ENCODE results near the gene WASF3. TPM values are rescaled to one million over a fixed set of nuclear protein-coding genes. Genes with fewer than 3 reads are reported as not detected.

Gene WASF3
- total RNA-seq, 2 donors from 2014 or later, result 11.8 to 14.4 TPM

DNA sequence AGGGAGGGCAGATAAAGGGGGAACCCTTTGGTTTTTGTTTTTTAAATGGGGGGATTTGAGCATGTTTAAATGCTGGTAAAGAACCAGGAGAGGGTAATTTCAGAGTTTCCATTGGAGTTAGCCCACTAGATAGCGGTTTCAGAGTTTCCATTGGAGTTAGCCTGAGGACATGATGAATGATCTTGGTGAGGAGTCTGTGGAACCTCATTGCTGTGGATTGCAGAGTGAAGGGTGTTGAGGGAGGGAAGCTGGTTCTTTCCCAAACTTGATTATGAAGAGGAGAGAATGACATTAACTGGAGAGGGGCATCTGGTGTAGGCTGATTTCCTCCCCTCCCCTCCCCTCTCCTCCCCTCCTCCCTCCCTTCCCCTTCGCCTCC lies 5.0 kb downstream of the WASF3 start:
- H3K9me3 ChIP-seq, result no peaks in the 10 kb centered on the region
- H3K36me3 ChIP-seq, result no peaks in the 10 kb centered on the region
- TF ChIP-seq, protein P1, sequence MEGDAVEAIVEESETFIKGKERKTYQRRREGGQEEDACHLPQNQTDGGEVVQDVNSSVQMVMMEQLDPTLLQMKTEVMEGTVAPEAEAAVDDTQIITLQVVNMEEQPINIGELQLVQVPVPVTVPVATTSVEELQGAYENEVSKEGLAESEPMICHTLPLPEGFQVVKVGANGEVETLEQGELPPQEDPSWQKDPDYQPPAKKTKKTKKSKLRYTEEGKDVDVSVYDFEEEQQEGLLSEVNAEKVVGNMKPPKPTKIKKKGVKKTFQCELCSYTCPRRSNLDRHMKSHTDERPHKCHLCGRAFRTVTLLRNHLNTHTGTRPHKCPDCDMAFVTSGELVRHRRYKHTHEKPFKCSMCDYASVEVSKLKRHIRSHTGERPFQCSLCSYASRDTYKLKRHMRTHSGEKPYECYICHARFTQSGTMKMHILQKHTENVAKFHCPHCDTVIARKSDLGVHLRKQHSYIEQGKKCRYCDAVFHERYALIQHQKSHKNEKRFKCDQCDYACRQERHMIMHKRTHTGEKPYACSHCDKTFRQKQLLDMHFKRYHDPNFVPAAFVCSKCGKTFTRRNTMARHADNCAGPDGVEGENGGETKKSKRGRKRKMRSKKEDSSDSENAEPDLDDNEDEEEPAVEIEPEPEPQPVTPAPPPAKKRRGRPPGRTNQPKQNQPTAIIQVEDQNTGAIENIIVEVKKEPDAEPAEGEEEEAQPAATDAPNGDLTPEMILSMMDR (IDR thresholded peaks at IDR 0.05), result no peak
- no peak for DNase-seq (ENCODE audit: low spot score)
- H3K4me3 ChIP-seq, result no peak overlapping the region
- H3K27ac ChIP-seq, result peak overlapping the region in 1 of 2 donors; percentile 60
- peaks cover 0 to 29% of the 10 kb centered on the region in 2 donors for H3K4me1 ChIP-seq
- no peaks in the 10 kb centered on the region for H3K27me3 ChIP-seq

DNA sequence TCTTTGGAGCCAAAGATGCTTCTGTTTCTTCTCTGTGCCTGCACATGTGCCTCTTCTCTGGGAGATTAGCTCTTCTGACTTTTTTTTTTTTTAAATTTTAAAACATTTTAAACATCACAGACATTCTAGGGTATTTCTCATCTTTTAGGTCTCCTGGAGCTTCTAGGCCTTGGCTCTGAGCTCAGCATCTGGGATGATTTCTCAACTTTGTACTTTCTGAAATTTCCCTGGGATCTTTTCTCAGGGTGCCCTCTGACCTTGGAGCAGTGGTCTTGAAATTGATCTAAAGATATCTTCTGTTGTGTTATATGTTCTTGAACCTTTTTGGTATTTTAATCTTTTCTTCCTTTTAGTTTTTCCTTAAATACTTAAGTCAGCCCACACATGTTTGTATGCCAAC lies 6.2 kb downstream of the WASF3 start:
- Histone ChIP-seq H3K27ac (no peak overlapping the region), H3K9me3 (no peaks in the 10 kb centered on the region), H3K4me1 (peaks cover 0 to 22% of the 10 kb centered on the region in 2 donors), H3K36me3 (no peaks in the 10 kb centered on the region), H3K27me3 (no peaks in the 10 kb centered on the region), H3K4me3 (no peak overlapping the region)
- DNase-seq (ENCODE audit: low spot score), result no peak
- TF ChIP-seq, protein P1 (IDR thresholded peaks at IDR 0.05), result no peak

DNA sequence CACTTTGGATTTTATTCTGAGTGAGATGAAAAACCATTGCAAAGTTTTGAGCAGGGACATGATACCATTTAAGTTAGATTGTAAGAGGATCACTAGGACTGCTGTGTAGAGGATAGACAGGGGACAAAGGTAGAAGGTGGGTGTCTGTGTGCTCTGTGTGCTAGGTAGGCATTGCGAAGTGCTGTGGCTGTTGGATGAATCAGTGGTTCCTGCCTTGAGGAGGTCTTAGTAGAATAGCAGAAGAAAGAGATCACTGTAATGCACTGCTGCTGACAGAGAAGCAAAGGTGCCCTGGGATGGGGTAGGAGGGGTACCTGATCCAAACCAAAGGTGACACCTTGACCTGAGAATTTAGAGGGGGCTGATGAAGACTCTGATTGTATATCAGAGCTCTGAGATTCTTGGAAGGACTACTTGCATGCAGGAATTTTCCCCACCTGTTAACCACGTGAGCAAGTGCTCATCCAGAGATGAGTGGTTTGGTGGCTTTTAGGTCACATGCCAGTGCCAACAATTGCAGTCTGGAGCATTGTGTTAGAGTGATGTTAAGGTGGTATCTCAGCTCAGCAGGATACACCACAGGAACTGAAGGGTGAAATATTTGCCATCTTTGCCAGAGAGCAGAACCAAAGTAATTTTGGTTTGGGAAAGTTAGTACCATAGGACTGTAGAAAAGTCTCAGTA lies 10.8 kb downstream of the WASF3 start:
- no peaks in the 10 kb centered on the region for H3K4me1 ChIP-seq
- H3K36me3 ChIP-seq, result no peaks in the 10 kb centered on the region
- no peak for DNase-seq (ENCODE audit: low spot score)
- no peak overlapping the region for H3K27ac ChIP-seq
- TF ChIP-seq, protein P1 (IDR thresholded peaks at IDR 0.05), result no peak
- peaks cover 0 to 7% of the 10 kb centered on the region in 2 donors for H3K9me3 ChIP-seq
- H3K4me3 ChIP-seq, result no peak overlapping the region
- no peaks in the 10 kb centered on the region for H3K27me3 ChIP-seq

- no peaks in the 10 kb centered on the region for H3K36me3 ChIP-seq
- H3K4me1 ChIP-seq, result no peaks in the 10 kb centered on the region
- no peak overlapping the region for H3K27ac ChIP-seq
- H3K4me3 ChIP-seq, result no peak overlapping the region
- H3K27me3 ChIP-seq, result no peaks in the 10 kb centered on the region
- no peak for DNase-seq (ENCODE audit: low spot score)
- H3K9me3 ChIP-seq, result peaks cover 0 to 7% of the 10 kb centered on the region in 2 donors
- TF ChIP-seq, protein P1 (IDR thresholded peaks at IDR 0.05), result no peak
Observed at GRCh38 chr13:26571518-26571917, 14.0 kb downstream of the WASF3 start.

DNA sequence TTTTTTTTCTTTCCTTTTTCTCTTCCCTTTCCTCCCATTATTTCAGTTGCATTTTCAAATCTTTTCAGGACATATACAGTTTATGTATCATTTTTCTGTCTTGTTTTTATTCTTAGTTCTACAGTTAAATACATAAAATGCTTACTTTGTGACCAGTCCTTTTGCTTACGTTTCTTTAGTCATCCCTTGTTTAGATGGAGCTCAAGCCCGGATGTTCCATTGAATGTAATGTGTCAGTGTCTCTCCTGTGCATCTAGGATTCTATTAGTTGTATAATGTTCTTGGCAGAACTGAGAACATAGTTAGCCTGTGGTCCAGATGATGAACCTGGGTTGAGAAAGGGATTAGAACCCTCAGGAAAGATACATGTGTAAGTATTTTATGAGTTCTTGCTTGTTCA lies 17.8 kb downstream of the WASF3 start:
- Histone ChIP-seq H3K4me3 (no peak overlapping the region), H3K27ac (no peak overlapping the region), H3K9me3 (no peaks in the 10 kb centered on the region), H3K4me1 (no peaks in the 10 kb centered on the region), H3K36me3 (no peaks in the 10 kb centered on the region), H3K27me3 (no peaks in the 10 kb centered on the region)
- TF ChIP-seq, protein P1 (IDR thresholded peaks at IDR 0.05), result no peak
- DNase-seq (ENCODE audit: low spot score), result no peak

- TF ChIP-seq, protein P1 (IDR thresholded peaks at IDR 0.05), result no peak
- no peaks in the 10 kb centered on the region for H3K36me3 ChIP-seq
- H3K9me3 ChIP-seq, result no peaks in the 10 kb centered on the region
- H3K27ac ChIP-seq, result no peak overlapping the region
- no peaks in the 10 kb centered on the region for H3K27me3 ChIP-seq
- no peaks in the 10 kb centered on the region for H3K4me1 ChIP-seq
- DNase-seq (ENCODE audit: low spot score), result no peak
- no peak overlapping the region for H3K4me3 ChIP-seq
Observed at GRCh38 chr13:26579580-26579979, 22.1 kb downstream of the WASF3 start.

Data from right atrium auricular region (tissue), 2 donors.